B cell (primary cell): ENCODE results near the gene USP53. TPM values are rescaled to one million over a fixed set of nuclear protein-coding genes. Genes with fewer than 3 reads are reported as not detected.

Source experiments
- ATAC-seq: fragments of 200-7000 bp; cut with Tn5 transposase; one replicate; pipeline ENCODE4 v1.10.0; 2021; ENCODE audit warnings: low read depth, mild to moderate bottlenecking, moderate number of reproducible peaks, moderate library complexity
- CTCF ChIA-PET: fragments of 350-600 bp; sonication (Branson Sonifier 250); formaldehyde crosslinking; loops from one replicate; lab custom pipeline; 2021; ENCODE audit warnings: antibody characterized with exemption, inconsistent platforms; lab: Charles Lee
- POLR2A ChIA-PET: fragments of 350-600 bp; sonication (Branson Sonifier 250); formaldehyde crosslinking; loops from one replicate; lab custom pipeline; 2021; ENCODE audit warnings: antibody characterized with exemption; lab: Charles Lee
- DNase-seq: peaks from one replicate; pipeline ENCODE4 v3.0.0; 2013
- H2AFZ ChIP-seq: 2 replicates; pipeline ENCODE4 v1.6.1; 2012; ENCODE audit warnings: mild to moderate bottlenecking, low read depth, low read length; ENCODE audit not compliant: insufficient read depth, poor library complexity, severe bottlenecking
- H3K27ac ChIP-seq, 2 donors: 1 replicate in 1 of 2; 2 replicates in 1 of 2; pipeline ENCODE4 v1.5.1; 2012 to 2013; ENCODE audit warnings: low read length in 2 of 2, mild to moderate bottlenecking in 2 of 2, moderate library complexity in 1 of 2
- H3K27me3 ChIP-seq, 4 experiments: fragments of 200-600 bp in 1 of 4; sonication (generic) in 1 of 4; replicated peaks in 1 of 4; 1 replicate in 2 of 4; 2 replicates in 2 of 4; pipeline versions ENCODE4 v1.6.1 to v1.7.0; 2013 to 2016; ENCODE audit warnings: low read length in 3 of 4, mild to moderate bottlenecking in 2 of 4, mixed read lengths in 1 of 4, moderate library complexity in 1 of 4; ENCODE audit not compliant: insufficient read depth in 4 of 4, control insufficient read depth in 3 of 4; ENCODE audit errors: control extremely low read depth in 1 of 4
- H3K36me3 ChIP-seq, 2 experiments: replicated peaks in 1 of 2; 1 replicate in 1 of 2; 2 replicates in 1 of 2; pipeline versions ENCODE4 v1.6.1 to v1.7.1; 2013; ENCODE audit warnings: low read length in 1 of 2; ENCODE audit not compliant: insufficient read depth in 2 of 2, control insufficient read depth in 1 of 2; ENCODE audit errors: control extremely low read depth in 1 of 2, extremely low read depth in 1 of 2
- H3K4me1 ChIP-seq, 2 donors: fragments of 200-600 bp in 1 of 2; sonication (generic) in 1 of 2; 1 replicate in 1 of 2; 2 replicates in 1 of 2; pipeline versions ENCODE4 v1.5.1 to v1.6.1; 2013 to 2017; ENCODE audit warnings: low read length in 2 of 2; ENCODE audit not compliant: control insufficient read depth in 2 of 2, insufficient read depth in 2 of 2
- H3K4me2 ChIP-seq: replicated peaks from 2 replicates; pipeline ENCODE3; 2012; ENCODE audit warnings: mild to moderate bottlenecking, low read depth, low read length; ENCODE audit not compliant: poor library complexity, severe bottlenecking
- H3K4me3 ChIP-seq, 5 experiments: fragments of 200-600 bp in 1 of 5; sonication (generic) in 1 of 5; 1 replicate in 3 of 5; 2 replicates in 2 of 5; pipeline versions ENCODE4 v1.5.1 to v1.7.0; 2011 to 2016; ENCODE audit warnings: low read length in 4 of 5, mild to moderate bottlenecking in 4 of 5, low read depth in 2 of 5, control low read depth in 1 of 5, moderate library complexity in 1 of 5; ENCODE audit not compliant: insufficient read depth in 1 of 5; ENCODE audit errors: control extremely low read depth in 1 of 5, extremely low read depth in 1 of 5
- H3K79me2 ChIP-seq: fragments of 200-600 bp; sonication (generic); one replicate; pipeline ENCODE4 v1.6.0; 2016; ENCODE audit warnings: low read length; ENCODE audit not compliant: control insufficient read depth, insufficient read depth
- H3K9ac ChIP-seq: fragments of 200-600 bp; sonication (generic); 2 replicates; pipeline ENCODE4 v1.6.1; 2017; ENCODE audit warnings: mild to moderate bottlenecking, low read length, moderate library complexity
- H3K9me3 ChIP-seq, 3 donors: one replicate each; pipeline versions ENCODE4 v1.6.1 to v1.7.1; 2013; ENCODE audit warnings: low read length in 2 of 3; ENCODE audit not compliant: control insufficient read depth in 2 of 3, insufficient read depth in 1 of 3; ENCODE audit errors: control extremely low read depth in 1 of 3
- H4K20me1 ChIP-seq: 2 replicates; pipeline ENCODE4 v1.6.0; 2012; ENCODE audit warnings: mild to moderate bottlenecking, low read length; ENCODE audit not compliant: insufficient read depth, control insufficient read depth, poor library complexity, severe bottlenecking
- H3K27ac Mint-ChIP-seq: one replicate; pipeline ENCODE4 v1.8.0; 2021; ENCODE audit warnings: mixed read lengths
- H3K27me3 Mint-ChIP-seq: one replicate; pipeline ENCODE4 v1.8.0; 2021; ENCODE audit warnings: mixed read lengths
- H3K4me1 Mint-ChIP-seq: one replicate; pipeline ENCODE4 v1.8.0; 2021; ENCODE audit warnings: mixed read lengths
- H3K4me3 Mint-ChIP-seq: one replicate; pipeline ENCODE4 v1.8.0; 2021; ENCODE audit warnings: mixed read lengths
- H3K9me3 Mint-ChIP-seq: one replicate; pipeline ENCODE4 v1.8.0; 2022; ENCODE audit warnings: mixed read lengths; ENCODE audit not compliant: insufficient read depth
- EZH2 ChIP-seq: IDR thresholded peaks from 2 replicates; pipeline ENCODE4 v1.6.1; 2012; ENCODE audit warnings: borderline replicate concordance, low read depth, mild to moderate bottlenecking, moderate library complexity, low read length; ENCODE audit not compliant: insufficient read depth, poor library complexity, severe bottlenecking
- WGBS: methylation state at CpG from one replicate; pipeline ENCODE4 v1.1.5; 2013; ENCODE audit warnings: missing lambda C conversion rate; ENCODE audit not compliant: insufficient coverage; 5-methylcytosine and 5-hydroxymethylcytosine counted together
- intact Hi-C: fragments of 100-400 bp; cut with micrococcal nuclease; formaldehyde crosslinking; loops from one replicate; pipeline ENCODE4 v1.10.0; 2022
- polyA plus RNA-seq: library from polyadenylated mRNA; depleted of rRNA; stranded (reverse); fragments of >200 nt; gene quantifications from 2 replicates; pipeline ENCODE4 v1.2.3, GENCODE V29; 2012
- total RNA-seq, 2 donors: library from RNA; stranded (reverse); fragments of 120-200 nt in 1 of 2; gene quantifications; 1 replicate in 1 of 2; 2 replicates in 1 of 2; pipeline versions ENCODE4 v1.2.3 to v1.2.4, GENCODE V29; 2013 to 2022
- TF ChIP-seq, protein P1 (sequence below): fragments of 200-600 bp; IDR thresholded peaks from one replicate; pipeline ENCODE4 v1.8.0; 2022; ENCODE audit warnings: antibody characterized with exemption, mild to moderate bottlenecking

Gene USP53
- total and polyA plus RNA-seq, 2 donors (not counting 1 experiment from before 2014, with no cell fraction given): 12.9 to 45.0 TPM

DNA sequence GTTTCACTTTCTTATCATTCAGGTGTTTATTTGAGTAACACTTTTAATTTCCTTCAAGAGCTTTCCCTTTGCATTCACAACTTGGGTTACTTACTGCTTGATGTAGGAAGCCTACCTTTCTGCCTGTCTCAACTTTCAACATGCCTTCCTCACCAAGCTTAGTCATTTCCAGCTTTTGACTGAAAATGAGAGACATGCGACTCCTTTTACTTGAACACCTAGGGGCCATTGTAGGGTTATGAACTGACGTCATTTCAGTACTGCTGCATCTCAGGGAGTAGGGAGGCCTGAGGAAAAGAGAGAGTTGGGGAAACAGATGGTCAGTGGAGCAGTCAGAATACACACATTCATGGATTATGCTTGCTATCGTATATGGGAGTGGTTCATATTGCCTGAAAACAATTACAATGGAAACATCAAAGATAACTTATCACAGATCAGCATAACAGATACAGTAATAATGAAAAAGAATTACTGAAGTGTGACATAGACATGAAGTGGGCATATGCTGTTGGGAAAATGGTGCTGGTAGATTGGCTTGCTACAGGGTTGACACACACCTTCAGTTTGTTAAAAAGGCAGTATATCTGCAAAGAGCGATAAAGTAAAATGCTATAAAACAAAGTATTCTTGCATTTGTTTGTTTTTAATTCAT, 25.7 kb downstream of the USP53 start:
- Mint-ChIP-seq H3K9me3 (no peaks in the 10 kb centered on the region), H3K4me1 (peaks cover 29% of the 10 kb centered on the region), H3K27me3 (no peaks in the 10 kb centered on the region), H3K4me3 (no peak overlapping the region), H3K27ac (no peak overlapping the region)
- CTCF ChIA-PET: no interaction called here
- Histone ChIP-seq H3K9ac (no peak overlapping the region), H3K4me3 (no peak overlapping the region), H4K20me1 (no peaks in the 10 kb centered on the region), H3K9me3 (no peaks in the 10 kb centered on the region), H3K79me2 (no peaks in the 10 kb centered on the region), H3K4me2 (no peak overlapping the region), H3K27me3 (no peaks in the 10 kb centered on the region), H2AFZ (no peak overlapping the region), H3K27ac (no peak overlapping the region), H3K36me3 (no peaks in the 10 kb centered on the region), H3K4me1 (peaks cover 6 to 8% of the 10 kb centered on the region in 2 donors)
- no peak for TF ChIP-seq EZH2
- TF ChIP-seq, protein P1, sequence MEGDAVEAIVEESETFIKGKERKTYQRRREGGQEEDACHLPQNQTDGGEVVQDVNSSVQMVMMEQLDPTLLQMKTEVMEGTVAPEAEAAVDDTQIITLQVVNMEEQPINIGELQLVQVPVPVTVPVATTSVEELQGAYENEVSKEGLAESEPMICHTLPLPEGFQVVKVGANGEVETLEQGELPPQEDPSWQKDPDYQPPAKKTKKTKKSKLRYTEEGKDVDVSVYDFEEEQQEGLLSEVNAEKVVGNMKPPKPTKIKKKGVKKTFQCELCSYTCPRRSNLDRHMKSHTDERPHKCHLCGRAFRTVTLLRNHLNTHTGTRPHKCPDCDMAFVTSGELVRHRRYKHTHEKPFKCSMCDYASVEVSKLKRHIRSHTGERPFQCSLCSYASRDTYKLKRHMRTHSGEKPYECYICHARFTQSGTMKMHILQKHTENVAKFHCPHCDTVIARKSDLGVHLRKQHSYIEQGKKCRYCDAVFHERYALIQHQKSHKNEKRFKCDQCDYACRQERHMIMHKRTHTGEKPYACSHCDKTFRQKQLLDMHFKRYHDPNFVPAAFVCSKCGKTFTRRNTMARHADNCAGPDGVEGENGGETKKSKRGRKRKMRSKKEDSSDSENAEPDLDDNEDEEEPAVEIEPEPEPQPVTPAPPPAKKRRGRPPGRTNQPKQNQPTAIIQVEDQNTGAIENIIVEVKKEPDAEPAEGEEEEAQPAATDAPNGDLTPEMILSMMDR: no peak
- ATAC-seq (no peak), DNase-seq (no peak)
- WGBS: no CpG with 5 or more reads among the region's 4 CpGs
- intact Hi-C loops: no loop called here
- POLR2A ChIA-PET: no interaction called here

GRCh38 chr4:119240128-119240527, 27.6 kb downstream of the USP53 start:
- Histone ChIP-seq H3K4me2 (no peak overlapping the region), H3K27ac (no peak overlapping the region), H3K9ac (no peak overlapping the region), H3K4me3 (no peak overlapping the region), H3K79me2 (no peaks in the 10 kb centered on the region), H3K4me1 (peaks cover 5 to 6% of the 10 kb centered on the region in 2 donors), H3K9me3 (no peaks in the 10 kb centered on the region), H3K27me3 (no peaks in the 10 kb centered on the region), H4K20me1 (no peaks in the 10 kb centered on the region), H2AFZ (no peak overlapping the region), H3K36me3 (no peaks in the 10 kb centered on the region)
- ATAC-seq (no peak), DNase-seq (no peak)
- peaks cover 32% of the 10 kb centered on the region for H3K4me1 Mint-ChIP-seq
- H3K4me3 Mint-ChIP-seq: no peak overlapping the region
- intact Hi-C loops: no loop called here
- WGBS: no CpG with 5 or more reads among the region's 1 CpG
- no peaks in the 10 kb centered on the region for H3K9me3 Mint-ChIP-seq
- TF ChIP-seq, protein P1: no peak
- no peak for TF ChIP-seq EZH2
- H3K27me3 Mint-ChIP-seq: no peaks in the 10 kb centered on the region
- ChIA-PET POLR2A (no interaction called here), CTCF (no interaction called here)
- no peak overlapping the region for H3K27ac Mint-ChIP-seq
